ENCODE data around the gene TNFRSF9.

TNFRSF9 gene

DNA sequence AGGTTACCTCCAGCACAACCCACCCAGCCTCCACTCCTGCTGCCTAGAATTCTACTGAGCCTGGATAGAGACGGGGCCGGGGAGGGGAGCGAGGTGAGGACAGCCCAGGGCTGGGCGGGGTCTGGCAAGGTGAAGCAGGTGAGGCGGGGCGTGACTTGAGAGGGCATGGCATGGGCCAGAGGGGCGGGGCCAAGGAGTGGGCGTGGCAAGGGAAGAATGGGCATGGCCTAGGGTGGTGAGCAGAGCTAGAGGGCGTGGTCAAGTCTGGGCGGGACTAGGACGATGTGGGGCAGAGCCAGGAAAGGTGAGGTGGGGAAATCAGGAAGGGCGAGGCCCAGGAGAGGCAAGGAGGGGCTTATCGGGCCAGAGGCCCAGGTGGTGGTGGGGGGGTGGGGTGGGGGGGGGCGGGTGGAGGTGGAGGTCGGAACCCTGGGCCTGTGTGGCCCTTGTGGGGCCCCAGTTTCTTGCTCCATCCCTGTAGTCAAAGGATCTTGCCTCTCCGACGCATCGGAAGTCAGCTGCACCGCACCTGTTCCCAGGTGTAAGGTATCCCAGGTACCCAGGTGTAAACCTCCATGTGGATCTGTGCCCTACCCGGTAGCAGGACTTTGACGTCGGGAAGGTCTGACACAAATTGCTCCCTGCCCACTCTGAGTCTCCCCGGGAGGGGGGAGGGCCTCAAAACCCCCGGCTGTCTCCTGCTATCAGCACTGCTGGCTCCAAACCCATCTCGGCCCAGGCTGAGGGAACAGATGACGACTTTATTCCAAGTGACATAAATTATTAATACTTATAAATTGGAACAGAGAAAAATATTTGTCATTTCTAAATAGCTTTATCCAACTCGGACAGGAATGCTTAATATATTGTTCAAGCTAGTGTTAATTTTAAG lies 54.9 kb downstream of the TNFRSF9 start:
- TF ChIP-seq, protein P1, sequence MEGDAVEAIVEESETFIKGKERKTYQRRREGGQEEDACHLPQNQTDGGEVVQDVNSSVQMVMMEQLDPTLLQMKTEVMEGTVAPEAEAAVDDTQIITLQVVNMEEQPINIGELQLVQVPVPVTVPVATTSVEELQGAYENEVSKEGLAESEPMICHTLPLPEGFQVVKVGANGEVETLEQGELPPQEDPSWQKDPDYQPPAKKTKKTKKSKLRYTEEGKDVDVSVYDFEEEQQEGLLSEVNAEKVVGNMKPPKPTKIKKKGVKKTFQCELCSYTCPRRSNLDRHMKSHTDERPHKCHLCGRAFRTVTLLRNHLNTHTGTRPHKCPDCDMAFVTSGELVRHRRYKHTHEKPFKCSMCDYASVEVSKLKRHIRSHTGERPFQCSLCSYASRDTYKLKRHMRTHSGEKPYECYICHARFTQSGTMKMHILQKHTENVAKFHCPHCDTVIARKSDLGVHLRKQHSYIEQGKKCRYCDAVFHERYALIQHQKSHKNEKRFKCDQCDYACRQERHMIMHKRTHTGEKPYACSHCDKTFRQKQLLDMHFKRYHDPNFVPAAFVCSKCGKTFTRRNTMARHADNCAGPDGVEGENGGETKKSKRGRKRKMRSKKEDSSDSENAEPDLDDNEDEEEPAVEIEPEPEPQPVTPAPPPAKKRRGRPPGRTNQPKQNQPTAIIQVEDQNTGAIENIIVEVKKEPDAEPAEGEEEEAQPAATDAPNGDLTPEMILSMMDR (IDR thresholded peaks at IDR 0.05; ENCODE audit: low read depth, low read length): no peak
- no peak for DNase-seq (ENCODE audit: extremely low read depth, low read depth)

DNA sequence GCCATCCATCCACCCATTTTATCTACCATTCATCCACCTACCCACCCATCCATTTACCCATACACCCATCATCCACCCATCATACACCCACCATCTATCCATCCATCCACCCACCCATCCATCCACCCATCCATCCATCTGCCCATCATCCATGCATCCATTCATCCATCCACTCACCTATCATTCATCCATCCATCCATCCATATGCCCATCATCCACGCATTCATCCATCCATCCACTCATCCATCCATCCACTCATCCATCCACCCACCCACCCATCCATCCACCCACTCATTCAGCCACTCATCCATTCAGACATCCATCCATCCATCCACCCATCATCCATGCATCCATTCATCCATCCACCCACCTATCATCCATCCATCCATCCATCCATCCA lies 55.9 kb downstream of the TNFRSF9 start:
- DNase-seq (ENCODE audit: extremely low read depth, low read depth): no peak
- TF ChIP-seq, protein P1 (IDR thresholded peaks at IDR 0.05; ENCODE audit: low read depth, low read length): no peak

DNA sequence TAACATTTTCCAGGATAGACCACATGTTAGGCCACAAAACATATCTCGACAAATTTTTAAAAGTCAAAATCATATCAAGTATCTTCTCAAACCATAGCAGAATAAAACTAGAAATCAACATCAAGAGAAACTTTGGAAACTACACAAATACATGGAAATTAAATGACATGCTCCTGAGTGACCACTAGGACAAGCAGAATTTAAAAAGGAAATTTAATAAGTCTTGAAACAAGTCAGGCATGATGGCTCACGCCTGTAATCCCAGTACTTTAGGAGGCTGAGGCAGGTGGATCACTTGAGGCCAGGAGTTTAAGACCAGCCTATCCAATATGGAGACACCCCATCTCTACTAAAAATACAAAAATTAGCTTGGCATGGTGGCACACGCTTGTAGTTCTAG lies 61.4 kb downstream of the TNFRSF9 start:
- TF ChIP-seq, protein P1 (IDR thresholded peaks at IDR 0.05; ENCODE audit: low read depth, low read length): no peak
- no peak for DNase-seq (ENCODE audit: extremely low read depth, low read depth)

DNA sequence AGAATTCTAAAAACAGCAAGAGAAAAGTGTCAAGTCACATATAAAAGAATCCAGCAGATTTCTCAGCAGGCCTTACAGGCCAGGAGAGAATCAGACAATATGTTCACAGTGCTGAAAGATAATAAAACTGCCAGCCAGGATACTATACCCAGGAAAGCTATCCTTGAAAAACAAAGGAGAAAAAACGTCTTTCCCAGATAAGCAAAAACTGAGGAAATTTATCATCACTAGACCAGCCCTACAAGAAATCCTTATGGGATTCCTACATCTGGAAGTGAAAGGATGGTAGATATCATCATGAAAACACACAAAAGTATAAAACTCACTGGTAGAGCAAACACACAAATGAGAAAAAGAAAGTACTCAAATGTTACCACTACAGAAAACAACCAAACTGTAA lies 62.6 kb downstream of the TNFRSF9 start:
- TF ChIP-seq, protein P1 (IDR thresholded peaks at IDR 0.05; ENCODE audit: low read depth, low read length): no peak
- DNase-seq (ENCODE audit: extremely low read depth, low read depth): no peak

DNA sequence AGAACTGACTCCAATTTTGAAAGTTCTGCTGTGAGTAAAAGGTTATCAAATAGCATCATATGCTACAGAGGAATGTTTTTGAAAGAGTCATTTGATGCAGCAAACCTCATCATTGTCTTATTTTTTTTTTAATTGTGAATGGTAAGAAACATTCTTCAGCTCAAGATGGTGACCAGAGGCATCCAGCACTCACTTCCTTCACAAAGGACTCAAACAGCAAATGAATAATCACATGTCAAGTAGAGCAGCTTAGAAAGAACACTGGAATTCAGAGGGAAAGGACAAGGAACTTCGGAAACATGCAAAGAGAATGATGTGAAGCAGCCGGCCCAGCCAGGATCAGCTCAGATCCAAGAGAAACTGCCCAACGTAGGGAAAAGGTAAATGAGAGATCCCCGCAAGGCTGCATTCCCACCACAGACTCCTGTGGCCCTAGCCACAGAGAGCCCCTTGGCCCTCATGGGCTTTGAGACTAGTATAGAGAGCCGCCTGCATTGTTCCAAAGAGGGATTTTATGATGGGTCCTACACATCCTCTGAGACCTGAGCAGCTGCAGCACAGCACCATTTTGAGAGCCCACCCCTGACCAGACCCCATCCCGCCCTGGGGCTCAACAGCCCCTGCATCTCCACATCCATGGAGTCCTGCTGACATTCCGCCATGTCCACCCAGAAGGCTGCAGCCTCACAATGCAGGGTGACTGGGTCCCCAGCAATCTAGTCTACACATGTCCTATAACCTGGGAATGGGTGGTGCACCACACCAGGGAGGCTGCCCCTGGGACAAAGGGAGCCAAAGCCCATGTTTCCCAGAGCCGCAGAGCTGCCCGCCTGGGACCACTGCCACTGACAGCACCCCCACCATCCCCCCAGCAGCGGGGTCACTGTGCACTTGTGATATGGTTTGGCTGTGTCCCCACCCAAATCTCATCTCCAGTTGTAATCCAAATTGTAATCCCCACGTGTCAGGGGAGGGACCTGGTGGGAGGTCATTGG lies 66.5 kb downstream of the TNFRSF9 start:
- no peak for DNase-seq (ENCODE audit: extremely low read depth, low read depth)
- TF ChIP-seq, protein P1 (IDR thresholded peaks at IDR 0.05; ENCODE audit: low read depth, low read length): no peak

DNA sequence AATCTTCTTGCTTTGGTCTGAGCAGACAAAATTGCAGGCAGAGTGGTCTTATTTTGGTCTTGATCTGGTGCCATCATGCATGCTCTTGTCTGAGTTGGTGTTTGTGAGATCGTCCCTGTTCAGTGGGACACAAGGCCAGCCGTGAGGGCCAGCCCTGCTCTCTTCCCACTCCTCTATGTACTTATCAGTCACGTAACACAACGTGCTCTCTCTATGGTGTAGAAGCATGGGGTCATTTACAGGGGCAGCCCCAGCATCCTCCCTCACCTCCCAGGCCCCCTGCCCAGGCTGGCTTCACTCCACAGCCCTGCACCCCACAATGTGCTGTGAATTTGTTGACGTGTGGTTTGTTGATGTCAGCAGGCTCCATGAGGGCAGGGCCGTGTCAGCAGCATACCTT lies 69.5 kb downstream of the TNFRSF9 start:
- no peak for DNase-seq (ENCODE audit: extremely low read depth, low read depth)
- TF ChIP-seq, protein P1 (IDR thresholded peaks at IDR 0.05; ENCODE audit: low read depth, low read length): no peak

Data from AG09319 (cell line).